Measurements from ENCODE around the gene ANAPC10.

DNA sequence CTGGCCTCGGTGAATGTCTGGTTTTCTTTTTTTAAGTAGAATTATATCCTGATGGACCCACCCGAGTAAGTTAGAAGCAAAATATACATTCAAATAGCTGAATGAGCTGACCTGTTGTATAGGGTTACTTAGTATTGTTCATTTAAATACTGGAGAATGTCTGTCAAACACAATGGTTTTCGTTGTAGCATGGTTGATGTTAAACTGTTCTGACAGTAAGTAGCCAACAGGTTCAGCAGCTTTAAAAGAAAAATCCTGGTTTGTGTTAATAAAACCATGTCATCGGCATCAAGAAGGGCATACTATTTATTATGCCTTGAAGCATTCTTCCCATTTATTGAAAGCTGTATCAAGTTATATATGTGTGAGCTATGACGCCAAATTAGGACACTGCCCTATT lies 149.6 kb downstream of the ANAPC10 start:
- TF ChIP-seq POLR2A (IDR thresholded peaks at IDR 0.05) = no peak
- TF ChIP-seq, protein P1, sequence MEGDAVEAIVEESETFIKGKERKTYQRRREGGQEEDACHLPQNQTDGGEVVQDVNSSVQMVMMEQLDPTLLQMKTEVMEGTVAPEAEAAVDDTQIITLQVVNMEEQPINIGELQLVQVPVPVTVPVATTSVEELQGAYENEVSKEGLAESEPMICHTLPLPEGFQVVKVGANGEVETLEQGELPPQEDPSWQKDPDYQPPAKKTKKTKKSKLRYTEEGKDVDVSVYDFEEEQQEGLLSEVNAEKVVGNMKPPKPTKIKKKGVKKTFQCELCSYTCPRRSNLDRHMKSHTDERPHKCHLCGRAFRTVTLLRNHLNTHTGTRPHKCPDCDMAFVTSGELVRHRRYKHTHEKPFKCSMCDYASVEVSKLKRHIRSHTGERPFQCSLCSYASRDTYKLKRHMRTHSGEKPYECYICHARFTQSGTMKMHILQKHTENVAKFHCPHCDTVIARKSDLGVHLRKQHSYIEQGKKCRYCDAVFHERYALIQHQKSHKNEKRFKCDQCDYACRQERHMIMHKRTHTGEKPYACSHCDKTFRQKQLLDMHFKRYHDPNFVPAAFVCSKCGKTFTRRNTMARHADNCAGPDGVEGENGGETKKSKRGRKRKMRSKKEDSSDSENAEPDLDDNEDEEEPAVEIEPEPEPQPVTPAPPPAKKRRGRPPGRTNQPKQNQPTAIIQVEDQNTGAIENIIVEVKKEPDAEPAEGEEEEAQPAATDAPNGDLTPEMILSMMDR (IDR thresholded peaks at IDR 0.05) = no peak
